GM19035 (cell line): ENCODE results near the gene GPX6.
"Not testable (repeated sequence)": the region's sequence is repeated elsewhere in the genome, so short reads cannot be mapped to it uniquely, and the experiment has no call there.

Experiments used
- ATAC-seq: cut with Tn5 transposase; IDR thresholded peaks from one replicate; pipeline ENCODE4 v1.9.1; 2021; ENCODE audit not compliant: unreplicated experiment

GPX6 gene, protein sequence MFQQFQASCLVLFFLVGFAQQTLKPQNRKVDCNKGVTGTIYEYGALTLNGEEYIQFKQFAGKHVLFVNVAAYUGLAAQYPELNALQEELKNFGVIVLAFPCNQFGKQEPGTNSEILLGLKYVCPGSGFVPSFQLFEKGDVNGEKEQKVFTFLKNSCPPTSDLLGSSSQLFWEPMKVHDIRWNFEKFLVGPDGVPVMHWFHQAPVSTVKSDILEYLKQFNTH

DNA sequence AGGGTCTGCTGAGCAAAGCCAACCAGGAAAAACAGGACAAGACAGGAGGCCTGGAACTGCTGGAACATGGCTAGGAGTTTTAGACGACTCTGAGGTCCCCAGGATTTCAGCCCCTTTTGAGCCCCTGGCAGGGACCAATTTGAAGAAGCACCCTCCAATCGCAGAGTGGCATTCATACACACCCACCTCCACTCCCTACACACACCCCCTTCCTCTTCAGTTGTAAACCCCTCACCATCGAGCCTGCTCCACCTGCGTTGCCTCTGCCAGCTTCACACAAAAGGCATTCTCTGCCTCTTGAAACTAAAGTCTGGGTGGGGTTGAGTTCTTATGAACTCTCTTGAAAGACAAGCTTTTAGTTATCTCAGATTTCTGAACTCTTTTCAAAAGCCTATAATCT is at the start of gene GPX6:
TSS of gene GPX6 (minus strand) at position 118 of the 400 bp plus-strand sequence. CDS start at position 68, 50 bp downstream.
- ATAC-seq = no peak

DNA sequence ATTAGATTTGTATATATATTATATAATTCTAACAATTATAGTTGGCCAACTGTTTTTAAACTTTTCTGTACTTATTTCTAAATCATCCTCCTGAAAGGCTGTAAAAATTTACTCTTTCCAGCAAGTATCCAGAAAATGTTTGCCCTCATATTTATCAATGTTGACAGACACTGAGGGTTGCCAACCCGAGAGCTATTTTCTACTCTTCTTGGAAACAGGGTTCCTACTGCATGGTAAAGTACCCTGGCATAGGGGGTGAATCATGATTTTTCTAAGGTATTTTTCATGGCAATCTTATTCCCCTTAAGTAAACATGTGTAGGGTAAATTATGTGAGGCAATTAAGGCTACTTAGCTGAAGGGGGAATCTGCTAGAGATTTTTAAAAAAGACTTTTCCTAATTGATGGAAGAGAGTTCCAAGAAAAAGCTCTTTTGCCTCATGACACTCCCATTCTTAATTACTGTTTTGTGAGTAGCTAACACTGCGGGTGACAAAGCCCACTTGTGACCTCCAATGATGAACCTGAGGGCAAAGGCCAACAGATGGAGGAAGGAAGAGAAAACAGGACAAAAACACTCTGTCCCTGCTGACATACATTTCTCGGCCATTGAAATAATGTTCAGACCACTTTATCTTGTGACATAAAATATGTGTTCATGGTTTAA is 48.0 kb upstream of the GPX6 start:
- no peak for ATAC-seq

DNA sequence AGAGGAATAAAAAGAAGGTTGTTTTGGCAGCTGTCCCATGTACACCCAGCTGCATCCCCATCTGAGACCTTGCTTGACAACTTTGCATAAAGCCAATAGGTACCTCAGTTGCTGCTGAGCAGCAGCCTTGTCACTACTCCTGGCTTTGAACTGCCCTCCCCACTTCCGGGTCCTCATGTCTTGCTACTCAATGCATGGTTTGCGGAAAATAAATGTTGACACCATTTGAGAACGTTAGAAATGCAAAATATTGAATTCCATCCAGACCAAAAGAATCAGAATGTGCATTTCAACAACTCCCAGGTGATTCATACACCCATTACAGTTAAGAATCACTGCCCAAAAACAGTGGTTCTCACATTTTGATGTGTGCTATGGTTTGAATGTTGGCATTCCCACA is 43.0 kb upstream of the GPX6 start:
- ATAC-seq = no peak

DNA sequence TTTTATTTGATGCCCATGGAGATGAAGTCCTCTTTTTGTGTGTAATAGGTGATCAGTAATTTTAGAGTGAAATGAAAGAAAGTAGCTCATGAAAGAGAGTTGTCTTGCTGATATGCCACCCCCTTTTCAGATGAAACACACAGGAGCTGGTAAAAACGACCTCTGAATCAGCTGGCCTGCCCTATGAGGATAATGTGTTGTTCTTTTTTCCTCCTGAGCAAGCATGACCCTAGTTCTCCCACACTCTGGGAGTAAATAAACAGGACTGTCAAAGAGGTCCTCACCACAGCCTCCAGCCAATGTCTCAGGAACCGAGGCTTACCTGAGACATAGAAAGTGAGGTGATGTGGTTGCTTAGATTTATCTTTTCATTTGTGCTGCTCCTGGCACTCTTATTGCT is 39.5 kb upstream of the GPX6 start:
- no peak for ATAC-seq

DNA sequence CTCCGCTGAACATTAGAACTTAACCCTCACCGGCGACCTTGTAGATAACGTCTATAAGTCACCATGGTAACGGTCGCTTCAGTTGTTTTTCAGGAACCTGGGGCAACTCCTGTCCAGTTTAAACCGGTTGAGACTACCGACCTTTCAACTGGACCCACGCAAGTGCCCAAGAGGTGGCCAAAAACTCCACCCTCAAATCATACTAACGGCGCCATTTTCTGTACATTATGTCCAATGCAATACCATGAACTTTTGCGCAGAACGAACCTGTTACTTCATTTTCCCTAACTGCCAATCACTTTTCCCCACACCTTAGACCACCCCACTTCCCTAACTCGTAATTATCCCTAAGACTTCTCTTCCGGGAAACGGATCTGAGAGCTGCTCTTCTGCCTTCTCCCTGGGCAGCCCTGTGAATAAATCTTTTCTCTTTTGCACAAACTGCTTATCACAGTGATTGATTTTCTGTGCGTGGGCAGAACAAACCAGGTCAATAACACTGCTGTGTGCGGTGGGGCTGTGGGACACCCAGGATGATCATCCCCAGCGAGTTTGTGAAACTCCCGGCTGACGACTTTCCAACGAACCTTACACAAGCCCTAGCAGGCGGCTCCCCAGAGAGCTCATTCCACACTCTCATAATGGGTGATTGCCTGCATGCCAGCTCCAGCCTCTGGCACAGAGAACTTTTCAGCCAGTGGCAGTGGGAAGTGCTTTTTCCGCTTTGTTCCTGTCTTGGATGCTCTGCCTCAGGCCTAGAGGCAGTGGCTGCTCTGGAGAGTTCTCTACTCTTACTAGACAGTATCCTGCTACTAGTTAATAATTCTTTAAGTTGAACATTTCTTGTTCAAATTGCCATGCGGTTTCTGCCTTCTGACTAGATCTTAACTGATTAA is 38.6 kb upstream of the GPX6 start:
- no peak for ATAC-seq

DNA sequence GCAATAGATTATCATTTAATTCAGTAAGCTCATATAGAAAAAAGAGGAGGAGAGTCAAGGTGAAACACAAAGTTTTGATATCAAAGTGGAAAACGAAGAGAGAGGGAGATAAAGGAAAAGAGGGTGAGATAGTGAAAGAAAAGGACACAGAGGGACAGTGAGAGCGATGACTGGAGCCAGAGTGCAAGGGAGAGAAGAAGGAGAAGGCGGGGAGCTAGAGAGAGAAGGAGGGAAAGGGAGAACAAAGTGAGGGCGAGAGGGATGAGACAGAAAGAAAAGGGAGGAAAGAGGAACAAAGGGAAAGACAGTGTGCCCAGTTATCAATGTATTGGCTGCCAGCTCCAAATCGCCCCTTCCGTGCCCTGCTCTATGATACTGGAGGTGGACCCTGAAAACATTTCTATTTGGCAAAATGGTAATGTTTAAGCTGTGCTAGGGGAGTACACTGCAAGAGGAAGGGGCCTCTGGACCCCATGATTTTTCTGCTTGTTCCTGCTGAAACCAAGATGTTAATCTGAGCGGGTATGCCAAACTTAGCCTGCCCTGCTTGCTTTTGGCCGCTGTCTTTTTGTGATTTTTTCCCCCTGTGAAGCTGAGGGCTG is 37.9 kb upstream of the GPX6 start:
- ATAC-seq = no peak

DNA sequence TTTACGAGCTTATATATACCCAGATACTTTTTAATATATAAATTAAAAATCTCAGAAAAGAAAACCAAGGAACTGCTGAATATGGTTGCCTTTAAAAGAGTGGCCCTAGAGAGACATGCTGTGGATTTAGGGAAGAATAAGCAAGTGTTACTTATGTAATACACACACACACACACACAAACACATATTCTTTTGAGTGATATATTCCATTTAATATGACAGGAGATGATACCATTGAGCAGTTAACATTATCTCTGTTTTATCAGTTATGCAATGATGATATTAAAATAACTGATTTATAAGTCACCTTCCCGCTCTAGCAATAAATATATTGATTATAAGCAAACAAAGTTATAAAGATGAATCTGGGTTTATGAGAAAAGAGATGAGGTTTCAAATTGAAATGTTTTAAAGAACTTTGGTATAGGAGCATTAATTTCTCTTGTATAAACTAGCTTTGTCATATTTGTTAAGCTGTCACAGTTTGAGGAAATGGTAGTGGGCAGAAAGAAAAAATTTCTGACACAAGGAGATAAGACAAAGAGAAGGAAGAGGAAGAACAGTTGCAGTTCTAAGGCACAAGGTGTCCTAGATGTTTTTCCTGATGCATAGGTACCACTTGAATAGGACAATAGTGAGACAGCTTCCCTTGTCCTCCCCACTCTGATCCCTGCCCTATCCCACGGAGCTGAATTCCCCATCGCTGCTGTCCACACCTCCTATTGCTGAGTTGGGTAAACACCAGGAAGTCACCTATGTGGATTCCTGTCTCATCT is 36.5 kb upstream of the GPX6 start:
- no peak for ATAC-seq

DNA sequence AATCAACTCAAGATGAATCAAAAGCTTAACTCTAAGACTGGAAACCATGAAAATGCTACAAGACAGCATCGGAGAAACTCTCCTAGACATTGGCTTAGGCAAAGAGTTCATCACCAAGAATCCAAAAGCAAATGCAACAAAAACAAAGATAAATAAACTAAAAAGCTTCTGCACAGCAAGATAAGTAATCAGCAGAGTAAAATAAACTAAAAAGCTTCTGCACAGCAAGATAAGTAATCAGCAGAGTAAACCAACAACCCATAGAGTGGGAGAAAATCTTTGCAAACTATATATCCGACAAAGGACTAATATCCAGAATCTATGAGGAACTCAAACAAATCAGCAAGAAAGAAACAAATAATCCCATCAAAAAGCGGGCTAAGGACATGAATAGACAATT is 31.4 kb upstream of the GPX6 start:
- ATAC-seq = not testable (repeated sequence)

DNA sequence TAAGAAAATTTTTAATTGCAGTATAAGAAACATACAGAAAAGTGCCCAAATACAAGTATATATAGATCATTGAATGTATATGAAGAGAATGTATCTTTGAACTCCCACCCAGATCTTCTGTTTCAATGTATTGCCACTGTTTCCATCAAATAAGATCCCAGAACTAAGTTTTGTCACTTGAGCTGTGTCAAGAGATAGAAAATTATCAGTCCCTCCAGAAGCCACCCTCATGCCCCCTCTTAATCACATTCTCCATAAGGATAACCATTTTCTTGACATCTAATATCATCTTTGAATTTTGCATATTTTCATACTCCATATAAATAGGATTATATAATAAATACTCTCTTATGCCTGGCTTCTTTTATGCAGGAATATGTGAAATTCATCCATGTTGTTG is 30.4 kb upstream of the GPX6 start:
- ATAC-seq = no peak

DNA sequence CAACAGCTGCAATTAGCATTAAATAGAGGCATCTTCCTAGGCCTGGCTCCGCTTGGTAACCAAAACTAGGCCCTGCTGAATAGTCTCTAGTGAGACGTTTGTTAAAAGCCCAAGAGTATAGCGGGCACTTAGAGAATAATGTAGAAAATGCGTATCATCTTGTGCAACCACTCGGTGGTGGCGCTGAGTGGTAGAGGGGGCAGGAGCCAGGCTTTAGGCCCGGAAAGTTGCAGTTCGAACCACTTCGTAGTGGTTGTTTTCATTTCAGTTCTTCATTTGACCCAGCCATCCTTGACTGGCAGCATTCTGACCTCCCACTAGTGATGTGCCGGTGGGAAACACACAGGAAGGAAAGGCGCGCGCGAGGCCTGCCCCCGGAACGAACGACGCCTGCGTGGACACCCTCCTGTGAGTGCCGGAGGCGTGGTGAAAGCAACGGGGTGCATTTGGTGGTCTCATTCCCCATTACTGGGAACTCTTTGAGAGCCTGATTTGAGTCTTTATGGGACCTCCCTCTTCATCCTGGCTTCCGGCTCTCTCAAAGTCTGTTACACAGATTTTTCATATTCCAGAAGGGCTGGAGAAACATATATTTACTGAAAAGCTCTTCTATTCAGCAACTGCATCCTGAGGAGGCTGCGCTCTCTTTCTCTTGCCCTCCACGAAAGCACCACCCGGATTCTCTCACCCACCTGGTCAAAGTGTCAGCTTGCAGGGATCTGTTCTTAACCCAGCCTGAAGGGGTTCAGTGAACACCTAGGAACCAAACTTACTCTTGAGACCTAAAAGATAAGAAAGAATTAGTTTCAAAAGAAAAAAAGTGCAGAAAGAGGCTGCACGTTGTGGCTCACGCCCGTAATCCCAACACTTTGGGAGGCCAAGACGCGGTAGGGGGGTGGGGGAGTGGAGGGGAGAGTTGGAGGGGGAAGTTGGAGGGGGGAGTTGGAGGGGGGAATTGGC is 28.3 kb upstream of the GPX6 start:
- no peak for ATAC-seq

DNA sequence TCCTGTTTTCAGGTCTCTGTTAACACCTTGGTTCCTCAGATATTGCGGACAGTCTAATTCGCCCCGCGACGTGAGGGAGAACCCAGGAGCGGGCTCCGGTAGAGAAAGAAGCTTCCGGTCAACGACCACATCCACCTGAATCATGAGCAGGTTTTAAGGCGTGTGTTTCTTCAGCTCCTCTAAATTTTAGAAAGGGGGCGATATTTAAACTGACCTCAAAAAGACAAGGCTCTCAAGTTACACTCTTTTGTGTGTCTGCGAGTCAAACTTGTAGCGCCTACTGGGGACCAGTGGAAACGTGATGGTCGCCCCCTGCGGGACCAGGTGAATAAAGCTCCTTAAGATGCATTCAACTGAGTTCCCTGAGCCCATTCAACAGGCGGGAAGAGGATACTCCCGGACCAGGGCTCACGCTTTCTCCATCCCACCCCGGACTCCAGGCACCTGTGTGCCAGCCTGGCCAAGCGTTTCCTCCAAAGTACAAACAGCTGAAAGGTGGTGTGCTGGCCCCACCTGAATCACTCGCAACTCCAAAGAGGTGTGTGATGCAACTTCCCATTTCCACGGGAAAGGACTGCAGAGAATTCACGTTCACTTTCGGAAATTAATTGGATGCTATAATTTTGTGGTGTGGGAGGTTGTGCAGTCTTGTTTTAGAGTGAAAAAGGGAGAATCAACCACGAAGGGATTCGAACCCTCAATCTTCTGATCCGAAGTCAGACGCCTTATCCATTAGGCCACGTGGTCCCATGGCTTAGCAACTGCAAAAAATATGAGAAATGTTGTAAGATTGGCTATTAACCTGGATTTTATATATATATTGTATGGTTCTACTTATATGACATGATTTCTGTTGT is 27.1 kb upstream of the GPX6 start:
- peak; percentile 63 for ATAC-seq

DNA sequence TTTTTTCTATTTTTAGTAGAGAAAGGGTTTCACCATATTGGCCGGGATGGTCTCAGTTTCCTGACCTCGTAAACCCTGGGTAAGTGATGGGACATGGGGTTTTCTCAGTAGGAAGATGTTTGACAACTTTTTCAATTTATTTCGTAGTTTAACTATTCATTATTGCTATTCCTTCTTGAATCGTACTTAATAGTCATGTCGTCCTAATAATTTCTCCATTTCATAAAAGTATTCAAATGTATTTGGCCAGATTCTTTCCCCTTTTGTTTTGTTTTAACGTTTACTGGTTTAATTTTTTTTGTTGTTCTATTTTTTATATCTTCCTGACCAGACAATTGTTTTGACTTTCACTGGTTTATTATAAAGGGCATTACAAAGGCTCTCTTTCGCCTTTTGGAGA is 26.4 kb upstream of the GPX6 start:
- no peak for ATAC-seq

DNA sequence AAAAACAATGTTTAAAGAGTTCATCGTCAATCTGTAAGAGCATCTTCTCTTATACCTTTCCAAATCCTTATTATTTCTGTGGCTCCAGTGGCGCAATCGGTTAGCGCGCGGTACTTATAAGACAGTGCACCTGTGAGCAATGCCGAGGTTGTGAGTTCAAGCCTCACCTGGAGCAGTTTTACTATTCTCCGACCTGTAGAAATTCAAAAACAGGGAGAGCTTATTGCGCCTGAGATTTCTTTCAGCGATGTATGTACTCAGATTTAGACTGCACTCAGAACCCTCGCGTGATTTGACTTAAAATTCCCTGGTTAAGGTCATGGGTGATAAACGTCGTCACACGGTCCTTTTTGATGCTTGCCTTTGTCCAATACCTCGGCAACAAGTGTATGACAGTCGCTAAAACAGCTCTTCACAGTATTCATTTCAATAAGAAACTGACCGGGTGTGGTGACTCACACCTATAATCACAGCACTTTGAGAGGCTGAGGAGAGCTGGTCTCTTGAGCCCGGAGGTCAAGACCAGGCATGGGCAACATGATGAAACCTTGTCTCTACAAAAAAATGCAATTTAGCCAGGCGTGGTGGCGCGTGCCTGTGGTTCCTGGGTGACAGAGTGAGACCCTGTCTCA is 22.0 kb upstream of the GPX6 start:
- no peak for ATAC-seq

DNA sequence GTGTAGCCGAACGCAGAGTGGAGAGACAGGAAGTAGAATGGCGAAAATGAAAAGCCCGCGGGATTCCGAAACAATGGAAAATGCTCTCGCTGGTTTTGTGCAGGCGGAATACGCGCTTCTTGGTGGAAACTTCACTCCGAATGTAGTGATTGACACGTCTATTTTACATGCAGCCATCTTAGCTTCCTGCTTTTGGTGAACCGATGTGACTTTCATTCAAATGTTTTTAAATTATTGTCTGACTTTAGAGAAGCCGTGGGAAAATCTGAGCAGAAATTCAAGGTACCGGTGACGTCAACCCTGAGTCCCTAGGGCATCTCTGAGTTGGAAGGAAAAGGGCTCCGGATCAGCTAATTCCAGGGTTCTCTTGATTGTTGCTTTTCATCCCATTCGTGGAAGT is 21.5 kb upstream of the GPX6 start:
- no peak for ATAC-seq

DNA sequence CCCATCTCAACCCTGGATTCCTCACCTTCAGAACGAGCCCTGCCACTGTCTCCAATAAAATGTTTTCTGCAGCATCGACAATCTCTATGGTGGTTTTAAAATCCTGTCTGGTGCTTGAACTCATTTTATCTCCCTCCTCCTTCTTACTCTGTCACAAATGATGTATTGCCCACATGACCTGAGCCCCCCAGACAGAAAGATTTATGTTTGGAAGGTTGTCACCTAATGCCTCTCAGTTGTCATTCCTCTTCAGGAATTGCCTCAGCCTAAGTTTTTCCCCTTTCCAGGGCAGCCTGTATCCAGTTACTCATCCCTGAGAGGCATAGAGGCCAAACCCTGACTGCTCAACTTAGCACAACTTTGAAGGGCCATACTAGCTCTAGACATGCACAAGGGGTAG is 19.3 kb upstream of the GPX6 start:
- ATAC-seq = no peak

DNA sequence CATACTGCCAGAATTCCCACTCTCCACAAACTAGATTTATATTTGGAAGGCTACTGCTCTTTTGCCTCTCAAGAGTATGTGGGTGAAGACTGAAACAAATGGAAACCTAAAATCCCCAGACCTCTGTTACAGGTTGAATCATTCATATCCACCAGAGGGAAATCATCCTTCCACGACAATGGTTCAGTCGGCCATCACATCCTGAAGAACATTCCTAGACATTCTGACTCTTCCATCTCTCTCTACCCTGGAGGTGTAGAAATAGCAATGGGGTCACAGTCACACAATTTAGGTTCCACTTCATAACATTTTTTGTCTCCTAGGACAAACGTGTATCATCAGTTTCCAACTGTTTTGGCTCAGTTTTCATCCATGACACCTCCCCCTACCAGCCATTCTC is 18.7 kb upstream of the GPX6 start:
- ATAC-seq = no peak

DNA sequence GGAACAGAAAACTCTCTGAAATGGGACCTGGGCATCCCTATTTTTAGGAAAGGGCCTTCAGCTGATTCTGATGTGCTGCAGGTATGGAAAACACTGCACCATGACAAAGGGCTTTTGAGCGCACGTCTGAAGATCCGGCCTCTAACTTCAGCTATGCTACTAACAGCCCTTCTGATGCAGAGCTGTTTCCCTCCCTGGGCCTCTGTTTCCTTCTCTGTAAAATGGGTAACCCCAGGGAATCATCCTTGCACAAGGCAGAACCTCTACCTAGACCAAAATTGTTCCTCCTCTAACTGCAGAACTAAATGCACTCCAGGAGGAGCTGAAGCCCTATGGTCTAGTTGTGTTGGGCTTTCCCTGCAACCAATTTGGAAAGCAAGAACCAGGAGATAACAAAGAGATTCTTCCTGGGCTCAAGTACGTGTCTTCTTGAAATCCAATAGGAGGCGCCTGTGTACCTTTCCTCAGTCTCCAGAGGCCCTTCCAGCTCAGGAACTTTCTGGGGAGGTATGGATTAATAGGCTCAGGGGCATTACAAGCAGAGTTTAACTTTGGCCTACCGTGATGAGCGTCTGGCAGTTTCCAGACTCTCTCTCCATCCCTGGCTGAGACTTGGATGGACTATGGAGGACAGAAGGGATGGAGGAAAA is 16.0 kb upstream of the GPX6 start:
- ATAC-seq = no peak

DNA sequence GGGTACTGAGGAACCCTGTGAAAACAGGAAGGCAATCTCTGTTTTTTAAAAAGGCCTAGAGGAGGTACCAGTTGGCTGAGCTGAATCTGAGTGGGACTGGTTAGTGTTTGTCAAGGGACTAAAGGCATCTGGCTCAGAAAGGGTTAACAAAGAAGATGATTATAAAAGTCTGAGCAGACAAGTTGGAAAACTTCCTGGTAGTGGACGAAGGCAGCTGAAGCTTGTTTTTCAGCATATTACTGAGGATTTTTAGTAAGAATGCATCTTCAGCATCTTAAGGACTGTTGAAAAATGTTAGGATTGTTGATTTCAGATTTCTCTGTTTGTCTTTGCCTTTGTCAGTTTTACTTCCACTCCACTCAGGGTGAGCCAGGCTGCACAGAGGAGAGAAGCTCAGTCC is 15.2 kb upstream of the GPX6 start:
- ATAC-seq = no peak
